T-cell (primary cell): Measurements from ENCODE around the gene INHBC. TPM values are rescaled to one million over a fixed set of nuclear protein-coding genes. Genes with fewer than 3 reads are reported as not detected.
"Not testable (repeated sequence)": the region's sequence is repeated elsewhere in the genome, so short reads cannot be mapped to it uniquely, and the experiment has no call there.

Experiments used
- ATAC-seq, 4 experiments: fragments of 200-7000 bp in 3 of 4; fragments of 150-1000 bp in 1 of 4; cut with Tn5 transposase; replicated peaks in 1 of 4; 1 replicate in 3 of 4; 2 replicates in 1 of 4; pipeline ENCODE4 v1.10.0; 2021; ENCODE audit warnings: moderate library complexity in 3 of 4, mild to moderate bottlenecking in 2 of 4, moderate number of reproducible peaks in 1 of 4
- CTCF ChIA-PET, 2 donors: fragments of 300-600 bp; sonication (Branson Sonifier 250); formaldehyde crosslinking; loops; one replicate each; lab custom pipeline; 2022; ENCODE audit warnings: antibody characterized with exemption in 2 of 2; lab: Charles Lee
- POLR2A ChIA-PET, 2 donors: fragments of 300-600 bp; sonication (Branson Sonifier 250); formaldehyde crosslinking; loops; one replicate each; lab custom pipeline; 2022; ENCODE audit warnings: antibody characterized with exemption in 2 of 2; lab: Charles Lee
- DNase-seq, 35 experiments: peaks; one replicate each; pipeline versions ENCODE4 v3.0.0 to v3.0.0-alpha.2; 2013 to 2023
- H3K27ac ChIP-seq: one replicate; pipeline ENCODE4 v1.5.1; 2013; ENCODE audit warnings: low read length
- H3K27me3 ChIP-seq, 2 experiments: replicated peaks in 1 of 2; 1 replicate in 1 of 2; 2 replicates in 1 of 2; pipeline versions ENCODE4 v1.6.1 to v1.7.0; 2013; ENCODE audit warnings: low read length in 1 of 2, mixed read lengths in 1 of 2; ENCODE audit not compliant: control insufficient read depth in 2 of 2, insufficient read depth in 2 of 2; ENCODE audit errors: extremely low read depth in 1 of 2
- H3K36me3 ChIP-seq, 2 donors: 1 replicate in 1 of 2; 2 replicates in 1 of 2; pipeline versions ENCODE4 v1.6.1 to v1.7.0; 2013; ENCODE audit warnings: low read length in 1 of 2; ENCODE audit not compliant: control insufficient read depth in 2 of 2, insufficient read depth in 1 of 2; ENCODE audit errors: extremely low read depth in 1 of 2
- H3K4me1 ChIP-seq, 2 experiments: 1 replicate in 1 of 2; 2 replicates in 1 of 2; pipeline versions ENCODE4 v1.6.1 to v1.7.0; 2013; ENCODE audit warnings: low read length in 2 of 2, mixed read lengths in 1 of 2; ENCODE audit not compliant: insufficient read depth in 2 of 2, control insufficient read depth in 1 of 2; ENCODE audit errors: extremely low read depth in 1 of 2
- H3K4me3 ChIP-seq, 2 donors: 1 replicate in 1 of 2; 2 replicates in 1 of 2; pipeline versions ENCODE4 v1.5.1 to v1.7.0; 2013; ENCODE audit warnings: mild to moderate bottlenecking in 2 of 2, low read length in 1 of 2, moderate library complexity in 1 of 2; ENCODE audit not compliant: control insufficient read depth in 1 of 2; ENCODE audit errors: extremely low read depth in 1 of 2
- H3K9me3 ChIP-seq: 2 replicates; pipeline ENCODE4 v1.7.0; 2013
- H3K27ac Mint-ChIP-seq, 2 donors: one replicate each; pipeline ENCODE4 v1.8.0; 2020 to 2021; ENCODE audit warnings: mild to moderate bottlenecking in 2 of 2, mixed read lengths in 2 of 2
- H3K27me3 Mint-ChIP-seq, 2 donors: one replicate each; pipeline ENCODE4 v1.8.0; 2021 to 2022; ENCODE audit warnings: mixed read lengths in 2 of 2
- H3K36me3 Mint-ChIP-seq: one replicate; pipeline ENCODE4 v1.8.0; 2021; ENCODE audit warnings: mixed read lengths
- H3K4me1 Mint-ChIP-seq, 3 donors: one replicate each; pipeline ENCODE4 v1.8.0; 2020 to 2022; ENCODE audit warnings: mixed read lengths in 3 of 3, mild to moderate bottlenecking in 1 of 3
- H3K4me3 Mint-ChIP-seq, 3 donors: one replicate each; pipeline ENCODE4 v1.8.0; 2020 to 2022; ENCODE audit warnings: mild to moderate bottlenecking in 3 of 3, mixed read lengths in 3 of 3, moderate library complexity in 3 of 3
- H3K9me3 Mint-ChIP-seq, 3 donors: one replicate each; pipeline ENCODE4 v1.8.0; 2020 to 2022; ENCODE audit warnings: mixed read lengths in 3 of 3
- WGBS: methylation state at CpG from one replicate; pipeline ENCODE4 v1.1.5; 2013; ENCODE audit warnings: missing lambda C conversion rate; ENCODE audit not compliant: insufficient coverage; 5-methylcytosine and 5-hydroxymethylcytosine counted together
- total RNA-seq, 35 experiments: library from RNA in 6 of 35; stranded (reverse) in 6 of 35; fragments of 120-200 nt in 1 of 35; gene quantifications; one replicate each; pipeline versions ENCODE4 v1.2.1 to v1.2.4 and lab custom pipeline; 2013 to 2026

The INHBC gene
- total RNA-seq, 5 donors from 2014 or later (not counting 1 experiment from before 2014, with no cell fraction given), result 0.13 to 0.23 (median 0.18) TPM; not detected in 2

DNA sequence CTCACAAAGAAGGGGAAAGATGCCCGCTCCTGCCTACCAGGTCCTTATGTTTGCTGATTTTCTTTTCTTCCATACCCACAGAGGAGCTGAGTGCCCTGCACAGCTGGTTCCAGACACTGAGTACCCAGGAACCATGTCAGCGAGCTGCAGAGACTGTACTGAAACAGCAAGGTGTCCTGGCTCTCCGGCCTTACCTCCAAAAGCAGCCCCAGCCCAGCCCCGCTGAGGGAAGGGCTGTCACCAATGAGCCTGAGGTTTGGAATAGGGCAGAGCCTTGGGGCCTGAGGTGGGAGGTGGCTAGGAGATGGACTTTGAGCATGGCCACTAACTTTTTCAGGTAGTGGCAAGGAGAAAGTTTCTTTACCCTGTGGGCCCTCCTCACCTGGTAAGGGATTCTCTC is 55.5 kb downstream of the INHBC start:
- Mint-ChIP-seq H3K27ac (no peak overlapping the region), H3K4me1 (peaks cover 31 to 38% (median 36%) of the 10 kb centered on the region in 3 donors), H3K4me3 (no peak overlapping the region), H3K36me3 (peaks cover 21% of the 10 kb centered on the region), H3K9me3 (no peaks in the 10 kb centered on the region), H3K27me3 (no peaks in the 10 kb centered on the region)
- Histone ChIP-seq H3K27ac (no peak overlapping the region), H3K4me1 (peaks cover 12 to 23% of the 10 kb centered on the region in 2 experiments), H3K9me3 (no peaks in the 10 kb centered on the region), H3K36me3 (peaks cover 12 to 40% of the 10 kb centered on the region in 2 donors), H3K4me3 (no peak overlapping the region), H3K27me3 (no peaks in the 10 kb centered on the region)
- DNase-seq (no peak), ATAC-seq (no peak)
- CTCF ChIA-PET, result interaction anchor here in 1 of 2 donors (0.5 kb wide), 1 partner anchor 127 kb away, joined by 3 read pairs; no protein-coding TSS in a partner anchor
- 100% methylated on average over 2 of the region's 4 CpGs for WGBS
- POLR2A ChIA-PET, result interaction anchor here in 1 of 2 donors (0.8 kb wide), 1 partner anchor 15 kb away, joined by 4 read pairs; no protein-coding TSS in a partner anchor

DNA sequence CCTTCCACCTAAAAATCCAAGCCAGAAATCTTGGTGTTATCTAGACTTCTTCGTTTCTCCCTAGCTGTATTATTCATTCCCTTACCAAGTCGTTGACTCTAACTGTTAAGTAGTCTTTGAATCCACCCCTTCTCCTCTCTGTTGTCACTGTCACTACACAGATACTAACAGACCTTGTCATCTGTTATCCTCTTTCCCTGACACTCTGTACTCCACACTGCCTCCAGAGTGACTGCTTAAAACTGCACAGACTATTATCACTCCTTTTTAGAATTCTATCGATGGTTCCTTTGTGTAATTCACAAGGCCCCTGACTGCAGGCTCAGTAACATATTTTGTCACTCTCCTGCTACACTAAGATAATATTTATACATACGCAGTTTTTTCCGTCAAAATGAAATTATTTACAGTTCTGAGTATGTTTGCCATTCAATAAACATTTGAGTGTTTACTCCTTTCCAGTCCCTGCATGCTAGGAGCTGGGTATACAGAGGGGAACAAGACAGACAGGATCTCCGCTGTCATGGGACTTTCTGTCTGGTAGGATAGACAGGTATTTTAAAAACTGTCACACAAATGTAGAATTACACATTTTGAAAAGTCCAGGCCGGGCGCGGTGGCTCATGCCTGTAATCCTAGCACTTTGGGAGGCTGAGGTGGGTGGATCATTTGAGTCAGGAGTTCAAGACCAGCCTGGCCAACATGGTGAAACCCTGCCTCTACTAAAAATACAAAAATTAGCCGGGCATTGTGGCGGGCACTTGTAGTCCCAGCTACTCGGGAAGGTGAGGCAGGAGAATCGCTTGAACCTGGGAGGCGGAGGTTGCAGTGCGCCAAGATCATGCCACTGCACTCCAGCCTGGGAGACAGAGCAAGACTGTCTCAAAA is 57.1 kb downstream of the INHBC start:
- Mint-ChIP-seq H3K27me3 (no peaks in the 10 kb centered on the region), H3K4me1 (peaks cover 31 to 38% (median 36%) of the 10 kb centered on the region in 3 donors), H3K4me3 (no peak overlapping the region), H3K36me3 (peaks cover 25% of the 10 kb centered on the region), H3K9me3 (no peaks in the 10 kb centered on the region), H3K27ac (peak overlapping the region; percentile 2 to 46)
- Histone ChIP-seq H3K36me3 (peaks cover 12 to 46% of the 10 kb centered on the region in 2 donors), H3K27ac (no peak overlapping the region), H3K27me3 (no peaks in the 10 kb centered on the region), H3K9me3 (no peaks in the 10 kb centered on the region), H3K4me1 (peaks cover 12 to 23% of the 10 kb centered on the region in 2 experiments), H3K4me3 (no peak overlapping the region)
- 88% methylated on average over 3 of the region's 15 CpGs for WGBS
- ChIA-PET POLR2A (interaction anchor here in 1 of 2 donors (0.6 kb wide), 2 partner anchors 34 kb away, joined by 5 to 6 read pairs; no protein-coding TSS in a partner anchor), CTCF (interaction anchor here in 1 of 2 donors (0.7 kb wide), 1 partner anchor 43 kb away, joined by 11 read pairs; no protein-coding TSS in a partner anchor)
- DNase-seq (peak in 1 of 35 experiments; percentile 28), ATAC-seq (no peak)

DNA sequence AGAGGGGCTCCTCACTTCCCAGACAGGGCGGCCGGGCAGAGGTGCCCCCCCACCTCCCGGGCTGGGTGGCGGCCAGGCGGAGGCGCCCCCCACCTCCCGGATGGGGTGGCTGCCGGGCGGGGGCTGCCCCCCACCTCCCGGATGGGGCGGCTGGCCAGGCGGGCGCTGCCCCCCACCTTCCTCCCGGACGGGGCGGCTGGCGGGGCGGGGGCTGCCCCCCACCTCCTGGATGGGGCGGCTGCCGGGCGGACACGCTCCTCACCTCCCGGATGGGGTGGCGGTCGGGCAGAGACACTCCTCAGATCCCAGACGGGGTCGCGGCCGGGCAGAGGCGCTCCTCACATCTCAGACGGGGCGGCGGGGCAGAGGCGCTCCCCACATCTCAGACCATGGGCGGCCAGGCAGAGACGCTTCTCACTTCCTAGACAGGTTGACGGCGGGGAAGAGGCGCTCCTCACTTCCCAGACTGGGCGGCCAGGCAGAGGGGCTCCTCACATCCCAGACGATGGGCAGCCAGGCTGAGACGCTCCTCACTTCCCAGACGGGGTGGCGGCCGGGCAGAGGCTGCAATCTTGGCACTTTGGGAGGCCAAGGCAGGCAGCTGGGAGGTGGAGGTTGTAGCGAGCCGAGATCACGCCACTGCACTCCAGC is 60.6 kb downstream of the INHBC start:
- H3K27ac ChIP-seq, H3K27me3 ChIP-seq, ATAC-seq, H3K9me3 Mint-ChIP-seq, H3K27ac Mint-ChIP-seq, H3K27me3 Mint-ChIP-seq, CTCF ChIA-PET, H3K4me3 Mint-ChIP-seq, DNase-seq, POLR2A ChIA-PET, H3K4me1 ChIP-seq, H3K4me3 ChIP-seq, H3K9me3 ChIP-seq: not testable (repeated sequence)
- H3K36me3 ChIP-seq, result peaks cover 14 to 57% of the 10 kb centered on the region in 2 donors
- Mint-ChIP-seq H3K4me1 (peaks cover 7 to 20% (median 7%) of the 10 kb centered on the region in 3 donors), H3K36me3 (peaks cover 43% of the 10 kb centered on the region)
- 93% methylated on average over 18 of the region's 48 CpGs for WGBS

DNA sequence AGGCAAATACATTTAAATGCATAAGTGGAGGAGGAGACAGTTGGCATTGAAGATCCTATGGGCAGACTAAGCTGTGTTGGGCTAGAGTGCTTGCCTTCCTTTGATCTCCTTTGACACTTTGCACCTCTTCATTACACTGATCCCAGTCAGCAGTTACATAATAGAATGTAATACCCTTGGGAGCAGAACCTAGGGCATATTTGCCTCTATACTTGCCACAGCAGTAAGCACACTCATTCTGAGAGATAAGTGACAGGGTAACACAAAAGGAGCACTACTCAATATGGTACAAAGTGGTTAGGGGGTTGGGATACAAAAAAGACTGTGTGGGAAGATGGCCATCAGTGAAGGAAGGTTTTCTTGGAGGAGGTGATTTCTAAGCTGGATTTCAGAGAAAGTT is 62.2 kb downstream of the INHBC start:
- Mint-ChIP-seq H3K4me3 (no peak overlapping the region), H3K9me3 (no peaks in the 10 kb centered on the region), H3K27ac (peak overlapping the region in 1 of 2 donors; percentile 29), H3K36me3 (peaks cover 49% of the 10 kb centered on the region), H3K27me3 (no peaks in the 10 kb centered on the region), H3K4me1 (peaks cover 2 to 11% (median 3%) of the 10 kb centered on the region in 3 donors)
- DNase-seq (no peak), ATAC-seq (no peak)
- ChIA-PET CTCF (no interaction called here), POLR2A (no interaction called here)
- no peak overlapping the region for H3K4me3 ChIP-seq
- no peaks in the 10 kb centered on the region for H3K4me1 ChIP-seq
- H3K27ac ChIP-seq, result no peak overlapping the region
- no peaks in the 10 kb centered on the region for H3K9me3 ChIP-seq
- H3K36me3 ChIP-seq, result peaks cover 14 to 57% of the 10 kb centered on the region in 2 donors
- H3K27me3 ChIP-seq, result no peaks in the 10 kb centered on the region

DNA sequence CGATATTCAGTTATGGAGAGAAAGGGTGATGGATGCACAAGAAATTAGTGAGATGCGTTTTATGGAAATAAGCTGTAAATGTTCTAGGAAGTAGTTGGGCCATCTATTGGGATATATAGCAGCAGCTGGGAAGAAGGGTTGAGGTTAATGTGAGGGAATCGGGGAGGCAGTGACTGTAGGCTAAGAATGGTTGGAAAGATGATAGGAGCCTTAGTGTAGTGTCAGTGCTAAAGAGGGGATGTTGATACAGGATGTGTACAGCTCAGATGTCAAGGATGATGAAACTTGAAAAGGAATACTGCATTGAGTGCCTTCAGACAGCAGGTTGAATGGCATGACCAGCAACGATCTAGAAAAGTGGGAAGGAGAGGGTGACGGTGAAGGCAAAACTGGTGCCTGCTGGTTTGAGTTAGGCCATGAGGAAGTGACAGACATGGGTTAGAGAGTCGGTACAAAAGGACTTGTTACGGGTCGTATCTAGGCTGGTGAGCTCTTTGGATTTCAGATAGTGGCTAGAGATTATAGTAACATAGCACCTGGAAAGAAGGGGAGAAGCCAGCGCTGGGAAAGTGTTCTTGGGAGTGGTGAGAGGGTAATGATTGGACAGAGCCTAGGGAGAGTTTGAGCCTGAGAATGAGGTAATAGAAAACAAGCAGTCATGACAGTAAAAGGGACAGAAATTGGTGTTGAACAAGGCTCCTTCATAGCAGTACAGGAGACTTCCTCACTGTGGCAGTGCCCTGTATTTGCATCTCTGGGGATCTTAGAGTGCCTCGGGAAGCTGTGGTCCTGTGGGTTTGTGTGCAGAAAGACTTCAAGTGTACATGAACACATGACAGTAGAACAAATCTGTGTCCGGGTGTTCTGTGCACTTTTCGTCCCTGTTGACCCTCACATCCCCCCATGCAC is 62.9 kb downstream of the INHBC start:
- Mint-ChIP-seq H3K4me1 (peaks cover 2 to 11% (median 3%) of the 10 kb centered on the region in 3 donors), H3K27ac (peak overlapping the region in 1 of 2 donors; percentile 29), H3K4me3 (no peak overlapping the region), H3K9me3 (no peaks in the 10 kb centered on the region), H3K36me3 (peaks cover 54% of the 10 kb centered on the region), H3K27me3 (no peaks in the 10 kb centered on the region)
- ChIA-PET CTCF (no interaction called here), POLR2A (no interaction called here)
- DNase-seq, result no peak
- ATAC-seq, result no peak
- no peaks in the 10 kb centered on the region for H3K9me3 ChIP-seq
- no peaks in the 10 kb centered on the region for H3K4me1 ChIP-seq
- no peak overlapping the region for H3K4me3 ChIP-seq
- no peak overlapping the region for H3K27ac ChIP-seq
- H3K36me3 ChIP-seq, result peaks cover 14 to 59% of the 10 kb centered on the region in 2 donors
- no peaks in the 10 kb centered on the region for H3K27me3 ChIP-seq
- WGBS, result 96% methylated on average over 10 of the region's 12 CpGs

DNA sequence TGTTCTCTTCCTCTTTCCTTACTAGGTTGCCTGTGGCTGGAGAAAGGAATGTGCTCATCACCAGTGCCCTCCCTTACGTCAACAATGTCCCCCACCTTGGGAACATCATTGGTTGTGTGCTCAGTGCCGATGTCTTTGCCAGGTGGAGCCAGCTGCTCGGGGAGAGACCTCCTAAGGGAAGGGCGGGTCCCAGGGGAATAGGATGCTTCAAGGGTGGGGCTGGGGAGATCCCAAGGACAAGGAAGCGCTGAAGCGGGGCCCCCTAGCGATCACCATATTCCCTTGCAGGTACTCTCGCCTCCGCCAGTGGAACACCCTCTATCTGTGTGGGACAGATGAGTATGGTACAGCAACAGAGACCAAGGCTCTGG is 63.5 kb downstream of the INHBC start:
- WGBS, result 97% methylated on average over 6 of the region's 9 CpGs
- Mint-ChIP-seq H3K27me3 (no peaks in the 10 kb centered on the region), H3K27ac (no peak overlapping the region), H3K9me3 (no peaks in the 10 kb centered on the region), H3K4me1 (peaks cover 0 to 11% (median 2%) of the 10 kb centered on the region in 3 donors), H3K4me3 (no peak overlapping the region), H3K36me3 (peaks cover 51% of the 10 kb centered on the region)
- ChIA-PET CTCF (no interaction called here), POLR2A (no interaction called here)
- peaks cover 11 to 58% of the 10 kb centered on the region in 2 donors for H3K36me3 ChIP-seq
- H3K4me3 ChIP-seq, result no peak overlapping the region
- no peaks in the 10 kb centered on the region for H3K9me3 ChIP-seq
- H3K27me3 ChIP-seq, result no peaks in the 10 kb centered on the region
- no peak for DNase-seq
- ATAC-seq, result no peak
- H3K4me1 ChIP-seq, result no peaks in the 10 kb centered on the region
- H3K27ac ChIP-seq, result no peak overlapping the region
